ENCODE results near the gene BPIFB6. TPM values are rescaled to one million over a fixed set of nuclear protein-coding genes. Genes with fewer than 3 reads are reported as not detected.

Gene BPIFB6
- total RNA-seq, 3 donors from 2014 or later = not detected

DNA sequence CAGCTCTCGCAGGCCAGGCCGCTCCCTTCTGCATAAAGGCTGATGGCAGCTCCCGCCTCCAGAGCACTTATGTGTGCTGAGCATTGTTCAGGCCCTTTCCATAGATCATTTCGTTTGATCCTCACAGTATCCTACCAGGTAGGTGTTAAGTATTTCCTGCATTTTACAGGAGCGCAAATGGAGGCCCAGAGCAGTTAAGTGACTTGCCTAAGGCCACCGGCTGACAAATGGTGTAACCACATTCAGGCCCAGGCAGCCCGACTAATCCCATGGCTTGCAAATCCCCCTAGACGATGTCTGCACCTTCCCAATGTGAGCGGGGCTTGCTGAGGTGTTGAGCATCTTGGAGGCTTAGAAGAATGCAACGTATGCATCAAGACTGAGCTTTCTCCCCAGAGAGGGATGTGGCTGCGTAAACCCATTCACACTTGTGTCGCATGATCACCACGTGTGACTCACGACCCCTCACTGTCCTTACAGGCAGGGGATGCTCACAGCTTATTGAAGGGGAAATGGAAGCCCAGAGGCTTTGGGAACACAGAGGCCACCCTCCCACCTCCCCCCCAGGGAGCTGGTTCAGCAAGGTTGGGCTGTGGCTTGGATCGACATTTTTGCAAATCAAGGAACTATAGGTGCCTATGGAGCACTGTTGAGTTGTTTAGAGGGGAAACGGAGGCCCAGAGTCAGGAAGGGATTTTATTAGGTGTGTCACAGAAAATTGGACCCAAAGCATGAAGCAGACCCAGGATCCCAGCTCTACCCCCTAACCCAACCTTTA is 16.9 kb upstream of the BPIFB6 start:
- H3K4me3 ChIP-seq = no peak overlapping the region
- H3K36me3 ChIP-seq = no peaks in the 10 kb centered on the region
- TF ChIP-seq POLR2AphosphoS5 (IDR thresholded peaks at IDR 0.05) (no peak), POLR2A (IDR thresholded peaks at IDR 0.05) (no peak)
- TF ChIP-seq, protein P1, sequence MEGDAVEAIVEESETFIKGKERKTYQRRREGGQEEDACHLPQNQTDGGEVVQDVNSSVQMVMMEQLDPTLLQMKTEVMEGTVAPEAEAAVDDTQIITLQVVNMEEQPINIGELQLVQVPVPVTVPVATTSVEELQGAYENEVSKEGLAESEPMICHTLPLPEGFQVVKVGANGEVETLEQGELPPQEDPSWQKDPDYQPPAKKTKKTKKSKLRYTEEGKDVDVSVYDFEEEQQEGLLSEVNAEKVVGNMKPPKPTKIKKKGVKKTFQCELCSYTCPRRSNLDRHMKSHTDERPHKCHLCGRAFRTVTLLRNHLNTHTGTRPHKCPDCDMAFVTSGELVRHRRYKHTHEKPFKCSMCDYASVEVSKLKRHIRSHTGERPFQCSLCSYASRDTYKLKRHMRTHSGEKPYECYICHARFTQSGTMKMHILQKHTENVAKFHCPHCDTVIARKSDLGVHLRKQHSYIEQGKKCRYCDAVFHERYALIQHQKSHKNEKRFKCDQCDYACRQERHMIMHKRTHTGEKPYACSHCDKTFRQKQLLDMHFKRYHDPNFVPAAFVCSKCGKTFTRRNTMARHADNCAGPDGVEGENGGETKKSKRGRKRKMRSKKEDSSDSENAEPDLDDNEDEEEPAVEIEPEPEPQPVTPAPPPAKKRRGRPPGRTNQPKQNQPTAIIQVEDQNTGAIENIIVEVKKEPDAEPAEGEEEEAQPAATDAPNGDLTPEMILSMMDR (IDR thresholded peaks at IDR 0.05) = no peak
- no peaks in the 10 kb centered on the region for H3K9me3 ChIP-seq
- intact Hi-C loops (cut with DNase I; ENCODE audit: low total_unique reads) = no loop called here
- no peak for DNase-seq (ENCODE audit: low spot score in 2 of 2)
- H3K4me1 ChIP-seq = no peaks in the 10 kb centered on the region
- H3K27ac ChIP-seq = no peak overlapping the region
- peaks cover 0 to 18% of the 10 kb centered on the region in 2 donors for H3K27me3 ChIP-seq

DNA sequence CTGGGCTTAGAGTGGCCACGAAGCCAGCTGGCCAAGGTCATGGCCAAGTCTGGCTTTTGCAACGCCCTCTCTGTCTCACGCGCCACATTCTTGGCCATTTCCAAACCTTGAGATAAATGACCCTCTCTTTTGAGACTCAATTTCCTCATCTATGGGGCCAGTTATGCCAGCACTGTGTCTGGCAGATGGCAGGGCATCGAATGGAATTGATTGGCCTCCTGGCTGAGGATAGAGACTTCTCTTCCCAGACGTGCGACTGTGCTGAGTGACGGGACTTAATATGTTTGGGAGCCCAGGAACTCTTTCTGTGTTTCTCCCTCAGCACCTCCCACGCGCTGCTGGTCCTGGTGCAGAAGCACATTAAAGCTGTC is 16.3 kb upstream of the BPIFB6 start:
- no peaks in the 10 kb centered on the region for H3K9me3 ChIP-seq
- H3K4me1 ChIP-seq = no peaks in the 10 kb centered on the region
- intact Hi-C loops (cut with DNase I; ENCODE audit: low total_unique reads) = no loop called here
- no peak for DNase-seq (ENCODE audit: low spot score in 2 of 2)
- peaks cover 0 to 18% of the 10 kb centered on the region in 2 donors for H3K27me3 ChIP-seq
- H3K4me3 ChIP-seq = no peak overlapping the region
- TF ChIP-seq POLR2AphosphoS5 (IDR thresholded peaks at IDR 0.05) = no peak
- TF ChIP-seq POLR2A (IDR thresholded peaks at IDR 0.05) = no peak
- TF ChIP-seq, protein P1 (IDR thresholded peaks at IDR 0.05) = no peak
- no peak overlapping the region for H3K27ac ChIP-seq
- no peaks in the 10 kb centered on the region for H3K36me3 ChIP-seq

DNA sequence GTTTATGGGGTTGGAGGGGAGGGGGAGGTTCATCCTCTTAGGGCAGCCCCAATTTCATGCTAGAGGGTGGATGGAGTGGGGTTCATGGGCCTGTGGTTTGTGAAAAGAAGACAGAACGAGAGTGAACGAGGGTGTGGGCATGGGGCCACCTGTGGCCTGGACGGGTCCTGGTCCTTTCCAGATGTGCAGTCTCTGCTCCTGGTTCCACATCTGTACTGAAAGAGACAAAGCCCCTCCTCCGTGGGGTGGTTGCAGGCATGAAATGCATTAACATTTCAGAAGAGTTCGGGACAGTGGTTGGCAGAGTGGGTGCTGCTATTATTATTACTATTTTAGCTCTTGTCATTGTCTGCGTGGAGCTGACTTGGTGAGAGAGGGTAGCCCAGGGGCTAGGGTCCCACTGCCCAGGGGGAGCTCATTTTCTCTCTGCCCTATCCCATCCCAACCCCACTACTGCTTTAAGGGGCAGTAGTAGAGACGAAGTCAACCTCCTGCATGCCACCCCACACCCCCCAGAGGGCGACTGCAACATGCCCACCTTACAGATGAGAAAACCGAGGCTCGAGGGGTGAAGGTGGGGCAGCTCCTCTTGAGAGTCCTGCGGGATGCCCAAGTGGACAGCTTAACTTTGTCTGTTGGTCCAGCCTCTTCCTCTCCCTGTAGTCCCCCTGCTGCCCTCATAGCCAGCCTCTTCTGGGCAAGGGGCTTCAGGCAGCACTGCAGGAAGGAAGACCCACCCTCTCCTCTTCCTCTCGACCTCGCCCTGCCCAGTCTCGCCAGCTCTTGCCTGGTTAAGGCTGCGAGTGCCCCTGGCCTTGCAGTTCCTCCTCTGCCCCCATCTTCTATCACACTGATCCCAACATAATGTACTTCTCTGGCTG is 15.5 kb upstream of the BPIFB6 start:
- no peak overlapping the region for H3K27ac ChIP-seq

DNA sequence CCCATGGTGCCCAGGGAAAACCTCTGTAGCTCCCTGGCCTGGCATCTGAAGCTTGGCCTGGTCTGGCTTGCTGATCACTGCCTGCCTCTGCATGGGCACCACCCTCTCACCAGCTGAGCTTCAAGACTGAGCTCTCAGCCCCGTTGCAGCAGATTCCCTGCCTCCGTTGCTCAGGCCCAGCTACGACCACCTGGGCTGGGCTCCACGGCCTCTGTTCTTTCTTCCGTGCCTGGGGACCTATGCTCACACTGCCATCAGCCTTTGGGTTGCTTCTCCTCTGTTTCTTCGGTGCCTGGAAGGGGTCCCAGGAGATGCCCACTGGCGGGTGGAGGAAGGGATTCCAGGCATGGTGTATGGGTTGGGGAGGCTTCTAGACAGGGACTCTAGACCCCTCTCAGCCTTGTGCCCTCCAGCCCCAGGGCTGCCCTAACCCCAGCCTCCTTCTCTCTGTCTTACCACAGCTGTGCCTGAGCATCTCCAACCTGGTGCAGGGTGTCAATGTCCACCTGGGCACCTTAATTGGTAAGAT is 14.8 kb upstream of the BPIFB6 start:
- H3K27ac ChIP-seq = no peak overlapping the region
- DNase-seq (ENCODE audit: low spot score in 2 of 2) = no peak
- no peaks in the 10 kb centered on the region for H3K9me3 ChIP-seq
- H3K4me3 ChIP-seq = no peak overlapping the region
- peaks cover 0 to 18% of the 10 kb centered on the region in 2 donors for H3K27me3 ChIP-seq
- H3K4me1 ChIP-seq = no peaks in the 10 kb centered on the region
- intact Hi-C loops (cut with DNase I; ENCODE audit: low total_unique reads) = no loop called here
- TF ChIP-seq, protein P1 (IDR thresholded peaks at IDR 0.05) = no peak
- TF ChIP-seq POLR2A (IDR thresholded peaks at IDR 0.05) = no peak
- TF ChIP-seq POLR2AphosphoS5 (IDR thresholded peaks at IDR 0.05) = no peak
- H3K36me3 ChIP-seq = no peaks in the 10 kb centered on the region

More for the DNA sequence above, 15.5 kb upstream of the BPIFB6 start:
- Histone ChIP-seq H3K9me3 (no peaks in the 10 kb centered on the region), H3K4me3 (no peak overlapping the region), H3K36me3 (no peaks in the 10 kb centered on the region), H3K4me1 (no peaks in the 10 kb centered on the region), H3K27me3 (peaks cover 0 to 18% of the 10 kb centered on the region in 2 donors)
- TF ChIP-seq POLR2A (IDR thresholded peaks at IDR 0.05) (no peak), POLR2AphosphoS5 (IDR thresholded peaks at IDR 0.05) (no peak)
- TF ChIP-seq, protein P1 (IDR thresholded peaks at IDR 0.05) = no peak
- intact Hi-C loops (cut with DNase I; ENCODE audit: low total_unique reads) = no loop called here
- DNase-seq (ENCODE audit: low spot score in 2 of 2) = no peak

All from breast epithelium (tissue), 4 donors.